Mesodermal cell (in vitro differentiated cells): ENCODE measurements around the gene ASTN2.
"Not testable (repeated sequence)": the region's sequence is repeated elsewhere in the genome, so short reads cannot be mapped to it uniquely, and the experiment has no call there.

Source experiments
- H3K27ac ChIP-seq: 2 replicates; pipeline ENCODE4 v1.7.0; 2013; ENCODE audit warnings: mild to moderate bottlenecking, low read depth, low read length, moderate library complexity; ENCODE audit not compliant: severe bottlenecking
- H3K36me3 ChIP-seq: 2 replicates; pipeline ENCODE4 v1.7.1; 2013; ENCODE audit warnings: mild to moderate bottlenecking, low read length, moderate library complexity; ENCODE audit not compliant: control insufficient read depth, insufficient read depth
- H3K4me1 ChIP-seq: one replicate; pipeline ENCODE4 v1.7.1; 2013; ENCODE audit warnings: mild to moderate bottlenecking, low read length; ENCODE audit not compliant: insufficient read depth, control insufficient read depth, poor library complexity, severe bottlenecking
- H3K4me3 ChIP-seq: 2 replicates; pipeline ENCODE4 v1.7.0; 2013; ENCODE audit warnings: low read length, control low read depth, mild to moderate bottlenecking; ENCODE audit not compliant: insufficient read depth, poor library complexity, severe bottlenecking; ENCODE audit errors: extremely low read depth
- H3K9me3 ChIP-seq: 2 replicates; pipeline ENCODE4 v1.7.1; 2013; ENCODE audit warnings: mild to moderate bottlenecking, low read length, moderate library complexity; ENCODE audit not compliant: control insufficient read depth
- WGBS, 2 experiments: methylation state at CpG; one replicate each; pipeline ENCODE4 v1.1.5; 2013; ENCODE audit warnings: missing lambda C conversion rate in 2 of 2; ENCODE audit not compliant: insufficient coverage in 2 of 2; 5-methylcytosine and 5-hydroxymethylcytosine counted together

Gene ASTN2

GRCh38 chr9:117076571-117077290 is 338.1 kb downstream of the ASTN2 start:
- Histone ChIP-seq H3K36me3 (no peaks in the 10 kb centered on the region), H3K4me3 (no peak overlapping the region), H3K27ac (no peak overlapping the region), H3K9me3 (no peaks in the 10 kb centered on the region), H3K4me1 (peaks cover 10% of the 10 kb centered on the region)
- WGBS, 2 experiments, result 92 to 95% methylated on average over 4 to 8 of the region's 8 CpGs

DNA sequence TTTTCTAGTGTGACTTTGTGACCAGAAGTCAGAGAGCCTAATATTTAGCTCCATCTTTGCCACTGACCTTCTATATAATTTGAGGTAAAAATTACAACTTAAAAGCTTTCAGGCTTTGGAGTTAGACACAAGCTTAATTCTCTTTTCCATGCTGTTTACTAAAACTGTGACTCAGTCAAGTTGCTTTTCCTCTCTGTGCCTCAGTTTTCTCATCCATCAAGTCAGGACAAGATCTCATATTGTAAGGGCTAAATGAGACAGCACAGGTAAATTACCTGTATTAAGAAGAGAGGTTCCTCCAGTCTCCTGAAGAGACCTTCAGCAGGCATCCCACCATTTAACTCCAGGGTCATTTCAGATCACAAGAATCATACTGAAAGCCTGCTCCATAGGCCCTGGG is 339.2 kb downstream of the ASTN2 start:
- Histone ChIP-seq H3K4me1 (peaks cover 10% of the 10 kb centered on the region), H3K4me3 (no peak overlapping the region), H3K9me3 (no peaks in the 10 kb centered on the region), H3K27ac (no peak overlapping the region), H3K36me3 (no peaks in the 10 kb centered on the region)

- no peak overlapping the region for H3K27ac ChIP-seq
- 65 to 81% methylated on average over 4 to 5 of the region's 7 CpGs for WGBS, 2 experiments
- no peaks in the 10 kb centered on the region for H3K36me3 ChIP-seq
- H3K9me3 ChIP-seq, result no peaks in the 10 kb centered on the region
- H3K4me1 ChIP-seq, result peaks cover 10% of the 10 kb centered on the region
- no peak overlapping the region for H3K4me3 ChIP-seq
Measured at GRCh38 chr9:117074784-117075520, 339.9 kb downstream of the ASTN2 start.

- Histone ChIP-seq H3K27ac (no peak overlapping the region), H3K9me3 (no peaks in the 10 kb centered on the region), H3K4me1 (peaks cover 10% of the 10 kb centered on the region), H3K36me3 (no peaks in the 10 kb centered on the region), H3K4me3 (no peak overlapping the region)
- WGBS, 2 experiments, result 100% methylated on average over 2 to 3 of the region's 3 CpGs
Measured at GRCh38 chr9:117074342-117074662, 340.6 kb downstream of the ASTN2 start.

DNA sequence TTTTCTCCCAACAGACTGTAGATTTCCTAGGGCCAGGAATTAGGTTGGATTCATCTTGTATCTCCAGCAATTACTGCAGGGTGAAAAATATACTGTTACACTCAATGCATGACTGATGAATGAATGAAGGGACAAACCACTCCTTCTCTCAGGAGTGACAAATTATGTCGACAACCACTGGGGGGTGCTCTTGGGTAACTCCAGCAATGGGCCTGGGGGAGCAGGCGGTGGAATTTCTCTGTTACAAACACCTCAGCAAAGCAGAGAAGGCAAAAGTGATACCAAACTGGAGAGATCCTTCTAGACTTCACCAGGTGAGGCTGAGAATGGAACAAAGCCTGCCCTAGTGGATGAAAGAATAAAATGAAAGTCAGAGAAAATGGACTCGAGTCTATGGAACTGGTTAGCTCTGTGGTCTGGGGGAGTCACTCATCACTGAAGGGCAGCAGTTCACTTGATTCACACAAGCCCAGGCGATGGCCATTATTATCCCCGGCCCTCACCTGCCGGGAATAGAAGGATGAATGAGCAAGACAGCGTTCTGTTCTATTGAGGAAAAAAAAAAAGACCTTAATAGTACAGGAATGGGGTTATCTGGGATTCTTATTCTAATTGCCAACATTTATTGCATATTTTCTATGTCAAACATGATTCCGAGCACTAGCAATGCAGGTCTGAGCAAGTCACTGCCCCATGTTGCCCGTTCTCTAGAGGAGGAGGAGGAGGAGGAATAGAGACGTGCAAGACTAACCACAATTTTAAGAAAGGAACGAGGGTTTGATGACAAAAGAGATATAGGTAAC is 341.1 kb downstream of the ASTN2 start:
- Histone ChIP-seq H3K36me3 (no peaks in the 10 kb centered on the region), H3K4me3 (no peak overlapping the region), H3K9me3 (no peaks in the 10 kb centered on the region), H3K27ac (no peak overlapping the region), H3K4me1 (peaks cover 10% of the 10 kb centered on the region)
- 76 to 78% methylated on average over 5 to 8 of the region's 11 CpGs for WGBS, 2 experiments

GRCh38 chr9:117073071-117073470 is 341.8 kb downstream of the ASTN2 start:
- Histone ChIP-seq H3K4me3 (no peak overlapping the region), H3K36me3 (no peaks in the 10 kb centered on the region), H3K27ac (no peak overlapping the region), H3K9me3 (no peaks in the 10 kb centered on the region), H3K4me1 (peaks cover 10% of the 10 kb centered on the region)
- 81 to 96% methylated on average over 4 of the region's 4 CpGs for WGBS, 2 experiments

GRCh38 chr9:117072216-117072615 is 342.6 kb downstream of the ASTN2 start:
- 87 to 100% methylated on average over 1 of the region's 3 CpGs for WGBS, 2 experiments
- H3K9me3 ChIP-seq, result no peaks in the 10 kb centered on the region
- no peaks in the 10 kb centered on the region for H3K36me3 ChIP-seq
- no peak overlapping the region for H3K27ac ChIP-seq
- H3K4me3 ChIP-seq, result no peak overlapping the region
- peaks cover 10% of the 10 kb centered on the region for H3K4me1 ChIP-seq

DNA sequence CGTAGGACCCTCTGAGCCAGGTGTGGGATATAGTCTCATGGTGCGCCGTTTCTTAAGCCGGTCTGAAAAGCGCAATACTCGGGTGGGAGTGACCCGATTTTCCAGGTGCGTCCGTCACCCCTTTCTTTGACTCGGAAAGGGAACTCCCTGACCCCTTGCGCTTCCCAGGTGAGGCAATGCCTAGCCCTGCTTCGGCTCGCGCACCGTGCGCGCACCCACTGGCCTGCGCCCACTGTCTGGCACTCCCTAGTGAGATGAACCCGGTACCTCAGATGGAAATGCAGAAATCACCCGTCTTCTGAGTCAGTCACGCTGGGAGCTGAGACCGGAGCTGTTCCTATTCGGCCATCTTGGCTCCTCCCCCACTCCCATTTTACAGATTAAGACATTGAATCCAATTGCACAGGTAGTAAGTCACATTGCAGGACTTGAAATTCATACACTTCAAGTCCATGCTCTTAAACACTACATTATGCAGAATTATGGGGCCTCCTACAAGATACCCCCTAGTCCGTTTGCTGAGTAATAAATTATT is 343.1 kb downstream of the ASTN2 start:
- not testable (repeated sequence) for H3K4me3 ChIP-seq, H3K4me1 ChIP-seq, H3K36me3 ChIP-seq, H3K9me3 ChIP-seq, H3K27ac ChIP-seq
- 68 to 76% methylated on average over 15 to 19 of the region's 24 CpGs for WGBS, 2 experiments

- Histone ChIP-seq H3K9me3 (no peaks in the 10 kb centered on the region), H3K27ac (no peak overlapping the region), H3K4me3 (no peak overlapping the region), H3K4me1 (no peaks in the 10 kb centered on the region), H3K36me3 (no peaks in the 10 kb centered on the region)
- WGBS, 2 experiments, result 90 to 97% methylated on average over 4 to 5 of the region's 10 CpGs
Measured at GRCh38 chr9:117063721-117064471, 351.0 kb downstream of the ASTN2 start.

DNA sequence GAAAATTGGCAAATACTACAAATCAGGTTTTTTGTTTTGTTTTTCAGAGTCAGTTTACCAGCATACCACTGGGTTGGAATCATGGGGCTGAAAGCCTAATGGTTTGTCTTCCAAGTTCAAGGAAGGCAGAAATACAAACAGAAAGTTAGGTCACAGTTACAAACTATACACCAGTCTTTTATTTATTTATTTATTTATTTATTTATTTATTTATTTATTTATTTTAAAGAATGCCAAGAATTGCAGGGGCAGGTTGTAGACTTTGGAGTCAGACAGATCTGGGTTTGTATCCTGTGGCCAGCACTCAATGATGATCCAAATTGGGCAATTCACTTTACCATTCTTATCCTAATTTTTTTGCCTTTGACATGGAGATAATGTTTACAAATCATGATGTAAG is 353.9 kb downstream of the ASTN2 start:
- Histone ChIP-seq H3K4me1 (no peaks in the 10 kb centered on the region), H3K4me3 (no peak overlapping the region), H3K9me3 (no peaks in the 10 kb centered on the region), H3K27ac (no peak overlapping the region), H3K36me3 (no peaks in the 10 kb centered on the region)
